GM19193 (cell line): ENCODE data around the gene KCNK16.

Source experiments
- POLR2A ChIP-seq: IDR thresholded peaks from 4 replicates; pipeline ENCODE4 v1.6.1; 2011; ENCODE audit not compliant: insufficient read depth, insufficient read length; ENCODE audit errors: extremely low read depth

KCNK16 gene

GRCh38 chr6:39298061-39298460 is 24.4 kb downstream of the KCNK16 start:
- no peak for TF ChIP-seq POLR2A

DNA sequence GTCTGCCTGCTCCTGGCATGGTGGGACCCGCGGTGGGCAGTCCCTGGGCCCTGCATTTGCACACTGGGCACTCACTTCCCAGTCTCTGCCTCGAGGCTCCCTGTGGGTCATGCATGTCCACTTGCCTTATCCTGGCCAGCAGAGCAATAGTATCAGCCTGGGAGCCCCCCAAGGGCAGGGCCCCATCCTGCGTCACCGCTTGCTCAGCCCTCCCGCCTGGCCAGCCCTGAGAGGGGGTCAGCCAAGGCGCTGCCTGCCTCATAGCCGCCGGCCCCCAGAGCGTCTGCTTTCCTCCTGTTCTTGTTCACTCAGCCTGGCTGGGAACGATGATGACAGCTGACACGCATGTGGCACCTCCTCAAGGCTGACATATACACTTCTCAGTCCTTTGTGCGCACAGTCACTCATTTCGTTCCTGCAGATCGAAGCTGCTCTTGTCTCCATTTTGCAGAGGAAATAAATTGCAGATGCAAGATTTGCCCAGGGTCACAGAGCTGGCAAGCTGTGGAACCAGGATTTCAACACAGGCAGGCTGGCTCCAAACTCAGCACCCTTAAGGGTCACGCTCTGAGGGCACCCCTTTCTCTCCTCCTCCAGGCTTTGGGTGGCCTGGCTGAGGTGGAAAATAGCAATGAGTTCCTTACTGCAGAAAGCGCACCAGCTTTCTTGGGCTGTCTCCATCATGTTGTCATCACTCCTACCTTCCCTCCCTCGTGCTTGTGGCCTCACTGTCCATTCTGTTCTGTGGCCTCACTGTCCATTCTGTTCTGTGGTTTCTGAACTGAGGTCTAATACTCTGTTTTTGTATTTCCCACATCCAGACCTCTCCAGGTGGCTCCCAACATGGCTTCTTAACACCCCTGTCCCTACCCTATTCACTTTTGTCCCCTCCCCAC is 25.5 kb downstream of the KCNK16 start:
- TF ChIP-seq POLR2A, result no peak

DNA sequence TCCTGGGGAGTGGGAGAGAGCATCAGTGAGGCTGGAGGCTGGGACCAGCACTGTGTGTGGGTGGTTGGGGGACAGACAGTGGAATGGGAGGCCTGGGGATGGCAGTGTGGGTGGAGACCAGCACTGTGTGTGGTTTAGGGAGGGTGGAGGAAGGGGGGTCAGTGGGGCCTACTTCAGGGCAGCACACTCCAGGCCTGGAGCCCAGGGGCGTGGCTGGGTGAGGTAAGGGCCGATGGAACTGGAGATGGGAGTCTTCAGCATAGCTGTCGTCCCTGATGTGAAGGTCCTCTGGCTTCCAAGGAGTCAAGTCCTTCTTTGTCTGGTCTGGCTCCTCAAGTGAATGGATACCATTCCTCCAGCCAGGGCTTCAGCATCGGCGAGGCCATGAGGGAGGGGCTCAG is 26.9 kb downstream of the KCNK16 start:
- no peak for TF ChIP-seq POLR2A

GRCh38 chr6:39294899-39295298 is 27.6 kb downstream of the KCNK16 start:
- TF ChIP-seq POLR2A, result no peak

GRCh38 chr6:39294133-39294532 is 28.4 kb downstream of the KCNK16 start:
- TF ChIP-seq POLR2A, result no peak

GRCh38 chr6:39292637-39293036 is 29.9 kb downstream of the KCNK16 start:
- no peak for TF ChIP-seq POLR2A

DNA sequence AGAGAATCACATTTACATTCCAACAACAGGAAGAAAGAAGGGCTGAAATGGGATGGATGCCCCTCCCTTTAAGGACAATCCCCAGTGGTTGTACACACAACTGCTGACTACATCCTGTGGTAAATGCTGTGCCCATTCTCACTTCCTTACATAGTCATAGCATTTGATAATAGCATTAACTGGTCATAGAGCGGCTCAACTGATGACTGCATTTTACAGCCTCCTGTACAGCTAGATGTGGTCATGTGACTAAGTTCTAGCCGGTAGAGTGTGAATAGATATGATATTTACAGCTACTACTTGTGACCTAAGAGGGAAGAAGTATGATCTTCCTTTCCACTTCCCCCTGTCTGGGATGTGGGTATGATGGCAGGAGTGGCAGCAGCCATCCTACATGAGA is 33.0 kb downstream of the KCNK16 start:
- no peak for TF ChIP-seq POLR2A

- no peak for TF ChIP-seq POLR2A
These were observed 34.9 kb downstream of the KCNK16 start for GRCh38 chr6:39287601-39288000.

GRCh38 chr6:39282774-39283173 is 39.7 kb downstream of the KCNK16 start:
- TF ChIP-seq POLR2A, result no peak

DNA sequence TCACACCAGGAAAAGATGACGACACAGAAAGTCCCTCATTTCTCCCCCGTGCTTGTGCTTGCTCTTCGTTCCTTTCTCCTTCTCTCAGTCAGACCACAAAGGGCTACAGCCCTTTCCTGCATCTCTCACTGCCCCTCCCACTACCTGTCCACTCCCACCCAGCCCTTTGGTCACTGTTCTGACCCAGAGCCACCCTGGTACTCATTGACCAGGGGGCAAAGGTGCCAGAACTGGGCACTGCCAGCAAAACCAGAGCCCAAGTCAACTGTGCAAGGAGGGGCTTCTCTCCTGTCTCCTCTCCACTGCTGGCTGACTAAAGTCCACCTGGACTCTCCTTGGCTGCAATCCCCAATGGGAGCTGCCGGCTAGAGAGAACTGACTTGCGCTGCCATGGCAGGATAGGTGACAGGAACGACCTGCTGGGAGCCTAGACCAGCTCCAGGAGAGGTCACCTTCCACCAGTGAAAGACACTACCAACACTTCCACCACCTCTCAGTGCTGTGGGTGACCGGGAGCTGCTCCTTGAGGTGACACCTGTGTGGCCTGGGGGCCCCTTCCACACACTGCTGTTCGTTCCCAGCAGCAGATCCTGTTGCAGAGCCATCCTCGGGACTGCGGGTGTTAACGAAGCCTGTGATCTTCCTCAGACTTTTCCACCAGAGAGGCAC is 41.1 kb downstream of the KCNK16 start:
- no peak for TF ChIP-seq POLR2A

- no peak for TF ChIP-seq POLR2A
These were observed 42.2 kb downstream of the KCNK16 start for GRCh38 chr6:39280247-39280731.

DNA sequence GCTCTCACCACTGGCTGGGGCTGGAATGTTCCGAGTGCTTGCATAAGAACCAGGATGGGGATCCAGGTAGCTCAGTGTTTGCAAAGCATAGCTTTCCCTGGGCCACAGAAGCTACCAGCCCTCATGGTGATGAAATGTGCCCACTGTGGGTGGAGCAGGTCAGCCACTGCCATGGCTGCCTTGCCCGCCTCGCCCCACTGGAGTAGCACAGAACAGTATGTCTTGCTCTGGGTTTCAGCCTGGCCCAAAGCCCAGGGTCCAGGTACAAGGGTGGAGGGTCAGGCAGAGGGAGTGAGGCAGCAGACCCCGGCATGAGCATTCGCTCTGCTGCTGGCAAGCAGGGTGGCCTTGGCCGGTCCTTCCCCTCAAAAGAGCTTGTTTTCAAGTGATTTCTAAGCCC is 43.0 kb downstream of the KCNK16 start:
- no peak for TF ChIP-seq POLR2A

DNA sequence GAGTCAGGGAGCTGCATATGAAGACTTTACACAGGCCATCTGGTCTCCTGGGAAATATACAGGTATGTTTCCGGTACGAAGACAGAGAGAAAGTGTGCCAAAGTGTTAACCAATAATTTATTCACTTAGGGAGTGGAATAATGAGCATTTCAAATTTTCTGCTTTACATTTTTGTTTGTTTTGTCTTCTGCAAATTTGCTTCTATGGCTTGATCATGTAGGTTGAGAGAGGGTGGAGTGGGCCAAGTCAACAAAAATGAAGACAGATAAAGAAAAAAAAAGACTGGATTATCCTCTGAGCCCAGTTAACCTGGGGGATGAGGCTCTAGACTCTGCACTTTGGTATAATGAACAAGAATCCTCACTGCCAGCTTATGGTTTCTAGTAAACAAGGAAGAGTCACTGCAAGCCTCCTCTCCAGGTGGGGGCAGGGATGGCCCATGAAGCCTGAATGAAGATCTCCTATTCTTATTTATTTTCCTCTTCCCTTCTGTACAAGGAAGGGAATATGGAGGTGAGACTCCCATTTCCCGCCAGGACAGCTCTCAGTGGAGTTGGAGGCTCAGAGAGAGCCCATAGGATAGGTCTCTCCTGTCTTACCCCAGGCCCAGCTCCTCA is 46.0 kb downstream of the KCNK16 start:
- TF ChIP-seq POLR2A, result no peak

DNA sequence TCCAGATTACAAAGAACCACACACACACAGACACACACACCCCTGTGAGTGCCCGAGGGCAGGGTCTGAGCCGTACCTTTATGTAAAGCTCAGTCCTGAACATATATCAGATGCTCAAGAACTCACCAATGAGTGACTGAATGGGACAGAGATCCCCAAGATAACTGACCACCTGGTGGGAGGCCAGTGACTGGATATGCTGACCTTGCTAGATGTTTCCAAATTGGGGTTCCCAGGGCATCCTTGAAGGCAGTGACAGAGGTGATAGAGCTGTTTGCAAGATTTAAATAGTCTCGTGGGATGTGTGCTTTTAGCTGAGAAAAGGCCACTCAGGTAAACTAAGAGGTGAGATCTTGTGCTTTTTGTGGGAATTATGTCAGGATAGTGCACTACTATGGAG is 47.6 kb downstream of the KCNK16 start:
- TF ChIP-seq POLR2A, result no peak

- no peak for TF ChIP-seq POLR2A
These were observed 48.0 kb downstream of the KCNK16 start for GRCh38 chr6:39274471-39274870.
